GM21723 (cell line): ENCODE data around the gene NTN1.
A peak's percentile ranks its signal among the peaks of the same experiment; 100 is the strongest.
"Not testable (repeated sequence)": the region's sequence is repeated elsewhere in the genome, so short reads cannot be mapped to it uniquely, and the experiment has no call there.

Source experiments
- ATAC-seq: cut with Tn5 transposase; IDR thresholded peaks from one replicate; pipeline ENCODE4 v1.9.1; 2021; ENCODE audit warnings: mild to moderate bottlenecking, moderate library complexity; ENCODE audit not compliant: unreplicated experiment

The NTN1 gene

DNA sequence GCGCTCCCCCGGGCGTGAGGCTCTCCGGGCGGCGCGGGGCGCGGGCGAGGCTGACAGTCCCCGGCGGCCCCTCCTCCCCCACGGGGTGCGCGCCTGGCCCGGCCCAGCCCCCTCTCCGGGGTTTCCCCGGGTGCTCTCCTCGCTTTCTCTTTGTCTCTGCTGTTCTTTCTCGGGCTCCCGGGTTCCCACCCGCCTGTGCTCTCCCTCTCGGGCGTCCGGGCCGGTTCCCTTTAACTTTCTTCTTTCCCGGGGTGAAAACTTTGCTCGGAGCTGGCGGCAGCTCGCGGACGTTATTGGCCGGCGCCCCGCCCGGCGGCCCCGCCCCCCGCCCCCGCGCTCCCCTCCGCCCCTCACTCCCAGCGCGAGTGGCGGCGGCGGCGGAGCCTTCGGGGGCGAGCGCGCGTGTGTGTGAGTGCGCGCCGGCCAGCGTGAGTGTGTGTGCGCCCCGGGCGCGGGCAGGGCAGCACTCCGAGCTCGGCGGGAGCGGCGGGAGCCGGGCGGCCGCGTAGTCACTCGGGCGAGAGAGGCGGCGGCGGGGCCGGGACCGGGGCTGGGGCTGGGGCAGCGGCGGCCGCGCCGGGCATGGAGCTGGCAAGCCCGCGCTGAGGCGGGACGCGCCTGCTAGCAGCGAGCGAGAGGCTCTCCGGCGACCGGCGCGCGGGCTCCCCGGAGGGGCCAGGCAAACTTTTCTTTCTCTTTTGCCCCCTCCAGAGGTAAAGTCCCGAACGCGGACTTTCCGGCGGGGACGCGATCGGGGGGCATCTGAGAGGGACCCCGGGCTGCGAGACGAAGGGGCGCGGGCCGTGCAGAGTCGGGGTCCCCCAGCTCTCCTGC, at the start of gene NTN1:
Gene NTN1 (plus strand): TSS at position 353 of the 834 bp plus-strand sequence. CDS start 864 bp downstream, outside the sequence.
- peak; percentile 61 for ATAC-seq

GRCh38 chr17:8975091-8975725, 46.1 kb upstream of the NTN1 start:
- ATAC-seq: no peak

DNA sequence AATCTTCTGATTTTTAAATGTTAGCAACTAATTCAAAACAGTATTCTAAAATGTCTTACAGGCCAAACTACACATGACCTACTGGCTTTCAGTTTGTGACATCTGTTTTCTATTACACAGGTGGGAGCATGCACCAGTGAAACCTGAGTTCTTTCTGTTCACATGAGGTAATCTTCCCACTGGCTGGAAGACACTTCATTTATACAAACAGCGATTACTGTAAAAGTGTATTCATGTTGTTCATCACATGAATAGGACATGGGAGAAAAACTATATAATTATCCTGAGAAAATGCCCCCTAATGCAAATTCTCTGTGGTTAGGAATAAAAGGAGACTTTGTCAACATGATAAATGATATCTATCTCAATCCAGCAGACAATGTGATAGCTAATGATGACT, 44.7 kb upstream of the NTN1 start:
- peak; percentile 55 for ATAC-seq

- no peak for ATAC-seq
Observed at GRCh38 chr17:8979715-8980114, 41.6 kb upstream of the NTN1 start.

DNA sequence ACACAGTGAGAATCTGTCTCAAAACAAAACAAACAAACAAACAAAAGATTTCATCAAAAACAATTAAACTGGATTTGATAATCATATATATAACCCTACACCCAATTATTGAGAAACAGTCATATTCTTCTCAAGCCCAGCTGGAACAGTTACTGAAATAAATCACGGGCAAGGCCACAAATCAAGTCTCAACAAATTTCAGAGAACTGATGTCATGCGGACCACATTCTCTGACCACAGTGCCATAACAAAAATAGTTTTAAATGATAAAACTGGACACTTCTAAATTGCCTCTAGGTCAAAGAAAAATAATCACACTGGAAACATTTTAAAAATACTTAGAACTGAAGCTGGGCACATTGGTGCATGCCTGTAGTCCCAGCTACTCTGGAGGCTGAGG, 39.9 kb upstream of the NTN1 start:
- ATAC-seq: no peak

GRCh38 chr17:8984225-8984624, 37.1 kb upstream of the NTN1 start:
- ATAC-seq: not testable (repeated sequence)

GRCh38 chr17:8985054-8985701, 36.1 kb upstream of the NTN1 start:
- ATAC-seq: no peak

- no peak for ATAC-seq
Observed at GRCh38 chr17:8986295-8986694, 35.0 kb upstream of the NTN1 start.

- not testable (repeated sequence) for ATAC-seq
Observed at GRCh38 chr17:8988263-8988935, 32.9 kb upstream of the NTN1 start.

DNA sequence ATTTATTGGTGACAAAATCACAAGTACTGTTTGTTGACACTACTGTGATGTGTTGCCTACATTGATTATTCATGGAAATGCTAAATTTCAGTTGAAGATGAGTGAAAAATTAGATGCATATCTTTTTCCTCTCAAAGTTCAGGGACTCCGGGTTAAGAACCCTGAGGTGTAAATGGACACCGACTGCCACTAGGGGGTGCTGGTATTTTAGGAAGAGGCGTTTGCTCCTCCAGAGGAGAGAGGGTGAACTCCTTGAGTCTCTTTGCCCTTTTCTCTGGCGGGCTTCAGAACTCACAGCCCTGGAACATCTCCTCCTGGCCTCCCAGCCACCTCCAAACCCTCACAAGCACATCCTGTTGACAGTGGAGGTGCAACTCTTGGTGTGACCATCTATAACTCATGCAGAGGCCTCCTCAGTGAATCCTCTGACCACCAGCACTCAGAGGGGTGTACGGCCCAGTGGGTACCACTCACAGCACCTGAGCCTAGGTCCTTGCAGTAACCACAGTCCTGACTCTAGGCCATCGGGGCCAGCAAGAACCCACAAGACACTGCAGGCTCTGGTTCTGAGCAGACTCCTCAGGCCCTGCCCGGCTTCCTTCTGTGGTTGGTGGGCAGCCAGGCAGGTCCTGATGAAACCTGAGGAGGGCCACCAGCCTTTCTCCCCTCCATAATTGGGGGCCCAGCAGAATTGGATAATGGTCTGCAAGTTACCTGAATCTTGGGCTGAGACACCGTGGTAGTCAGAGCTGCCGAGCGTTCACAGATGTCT, 29.6 kb upstream of the NTN1 start:
- no peak for ATAC-seq

GRCh38 chr17:8994319-8994718, 27.0 kb upstream of the NTN1 start:
- no peak for ATAC-seq

DNA sequence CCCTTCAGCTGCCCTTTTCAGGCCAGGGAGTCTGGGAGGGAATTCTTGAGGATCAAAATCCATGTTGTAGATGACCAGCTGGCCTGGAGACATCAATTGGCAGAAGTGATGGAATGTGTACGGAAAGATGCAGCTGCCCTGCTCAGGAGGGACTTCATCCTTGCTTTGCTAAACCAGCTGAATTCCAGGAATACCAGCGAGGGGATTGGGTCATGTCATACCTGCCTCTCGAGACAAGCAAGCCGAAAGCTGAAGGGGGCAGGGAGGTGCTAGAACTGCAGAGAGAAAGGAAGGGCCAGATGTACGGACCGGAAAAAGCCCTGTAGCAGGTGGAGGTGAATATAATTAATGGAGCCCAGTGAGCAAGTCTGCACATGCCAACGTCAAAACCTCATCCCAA, 25.6 kb upstream of the NTN1 start:
- ATAC-seq: no peak

DNA sequence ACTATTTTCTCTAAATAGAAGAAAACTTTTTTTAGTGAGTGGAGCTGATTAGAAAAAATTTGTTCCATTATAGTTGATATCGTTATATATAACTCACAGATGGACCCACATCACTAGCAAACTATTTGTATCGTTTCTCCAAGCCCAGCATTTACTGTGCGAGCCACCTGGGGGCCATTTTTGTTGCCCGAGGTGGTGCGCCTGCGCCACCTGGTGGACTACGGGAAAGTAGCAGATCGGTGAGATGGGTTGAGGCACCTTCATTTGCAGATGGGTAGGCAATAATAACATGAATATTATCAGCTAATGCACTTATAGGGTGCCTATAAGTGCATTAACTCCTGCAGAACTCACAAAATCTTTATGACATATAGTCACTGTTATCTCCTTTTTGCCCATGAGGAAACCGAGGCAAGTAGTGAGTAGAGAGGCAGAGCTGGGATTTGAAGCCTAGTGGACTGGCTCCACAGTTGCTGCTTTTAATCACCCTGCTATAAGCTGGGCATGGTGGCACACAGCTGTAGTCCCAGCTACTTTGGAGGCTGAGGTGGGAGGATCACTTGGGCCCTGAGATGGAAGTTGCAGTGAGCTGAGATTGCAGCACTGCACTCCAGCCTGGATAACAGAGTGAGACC, 23.2 kb upstream of the NTN1 start:
- ATAC-seq: peak; percentile 60

DNA sequence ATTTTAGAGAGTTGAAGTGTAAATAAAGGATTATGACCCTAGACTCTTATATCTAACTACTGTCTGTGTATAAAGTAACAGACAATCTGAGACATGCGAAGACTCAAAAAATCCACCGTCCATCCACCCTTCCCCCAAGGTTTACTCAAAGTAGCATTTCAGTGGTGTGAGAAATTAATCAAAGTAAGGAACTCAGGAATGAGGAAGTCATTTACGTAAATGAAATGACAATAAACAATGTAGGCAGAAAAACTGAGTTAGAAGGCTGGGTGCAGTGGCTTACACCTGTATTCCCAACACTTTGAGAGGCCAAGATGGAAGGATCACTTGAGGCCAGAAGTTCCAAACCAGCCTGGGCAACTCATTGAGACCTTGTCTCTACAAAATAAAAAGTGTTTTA, 19.8 kb upstream of the NTN1 start:
- no peak for ATAC-seq

DNA sequence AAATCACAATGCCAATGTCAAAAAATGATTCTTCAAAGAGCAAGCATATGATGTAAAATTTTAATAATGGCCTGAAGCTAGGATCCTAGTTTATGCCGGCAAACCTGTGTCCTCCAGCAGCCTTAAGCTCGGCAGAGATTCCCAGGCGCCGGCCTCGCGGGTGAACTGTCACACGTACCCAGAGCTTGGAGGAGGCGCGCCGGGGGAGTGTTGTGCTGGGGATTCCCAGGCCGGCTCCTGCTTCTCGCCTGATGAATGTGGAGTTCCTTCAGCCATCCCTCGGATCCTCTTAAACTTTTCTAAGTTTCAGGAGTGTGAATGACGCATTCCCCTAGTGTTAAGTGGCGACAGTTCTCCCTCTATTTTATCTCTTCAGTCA, 19.1 kb upstream of the NTN1 start:
- ATAC-seq: no peak

DNA sequence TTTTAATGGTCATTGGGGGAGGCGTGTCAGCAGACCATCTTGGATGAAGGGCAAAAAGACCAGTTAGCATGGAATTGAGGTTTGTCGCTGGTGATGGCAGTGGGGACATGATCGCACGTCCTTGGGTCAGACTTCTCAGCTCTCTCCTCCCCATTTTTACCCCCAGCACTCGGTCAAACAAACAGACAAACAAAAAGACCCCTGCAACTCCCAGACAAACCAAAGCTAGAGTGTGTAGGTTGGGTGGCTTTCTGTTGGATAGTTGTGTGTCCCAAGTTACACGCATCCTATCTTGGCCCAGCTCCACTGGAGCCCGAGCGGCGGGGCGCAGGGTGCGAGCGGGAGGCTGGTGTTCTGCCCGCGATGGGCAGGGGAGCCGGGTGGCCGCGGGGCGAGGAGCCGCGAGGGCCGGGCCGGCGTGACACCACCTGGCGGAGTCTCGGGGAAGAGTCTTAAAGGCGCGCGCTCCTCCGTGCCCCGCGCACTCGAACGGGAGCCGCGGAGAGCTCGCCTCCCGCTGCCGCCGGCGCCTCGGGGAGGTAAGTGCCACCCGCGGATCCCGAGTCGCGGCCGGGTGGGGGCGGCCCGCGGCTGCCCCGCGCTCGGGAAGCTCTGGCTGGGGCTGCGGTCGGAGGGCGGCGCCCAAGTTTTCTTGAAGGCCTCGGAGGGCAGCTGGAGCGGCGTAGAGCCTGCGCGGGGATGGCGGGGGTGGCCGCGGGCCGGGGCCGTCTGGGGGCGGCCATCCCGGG, 18.5 kb upstream of the NTN1 start:
- ATAC-seq: no peak

GRCh38 chr17:9003355-9004131, 17.8 kb upstream of the NTN1 start:
- ATAC-seq: no peak

DNA sequence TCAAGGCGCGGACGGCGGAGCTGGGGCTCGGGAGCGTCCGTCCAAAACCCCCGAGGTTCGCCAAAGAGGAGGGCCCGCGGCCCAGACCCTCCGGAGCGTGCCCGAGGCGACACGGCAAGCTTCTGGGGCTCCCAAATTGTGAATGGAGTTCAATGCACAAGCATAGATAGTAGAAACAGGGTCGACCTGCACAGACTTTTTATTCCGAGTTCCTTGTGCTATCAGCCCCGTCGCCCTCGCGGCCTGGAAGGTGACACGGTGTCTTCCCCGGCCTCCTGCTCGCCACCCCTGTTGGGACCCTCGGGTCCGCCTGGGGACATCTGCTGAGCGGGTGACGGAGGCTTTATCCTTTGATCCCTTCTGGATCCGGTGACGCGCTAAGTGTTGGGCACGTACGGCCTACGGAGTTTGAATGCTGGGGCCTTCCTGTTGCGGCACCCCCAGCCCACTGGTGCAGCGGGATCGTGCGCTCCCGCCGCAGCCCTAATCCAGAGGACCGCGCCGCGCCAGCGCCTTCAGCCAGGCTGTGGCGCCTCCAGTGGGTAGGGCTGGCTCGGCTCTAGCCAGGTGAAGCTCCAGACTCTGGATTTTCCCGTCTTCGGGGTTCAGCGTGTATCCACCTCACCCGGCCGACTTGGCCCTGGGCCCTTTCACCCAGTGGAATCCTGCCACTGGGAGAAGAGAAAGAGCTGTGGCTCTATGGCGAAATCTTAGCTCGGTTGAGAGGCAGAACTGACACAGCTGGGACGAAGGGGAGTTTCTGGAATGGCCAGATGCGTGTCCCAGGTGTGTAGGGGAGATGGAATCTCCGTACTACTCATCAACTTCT, 17.0 kb upstream of the NTN1 start:
- no peak for ATAC-seq
